Raji (cell line): ENCODE measurements around the gene FGF14.

Experiments
- POLR2A ChIP-seq: IDR thresholded peaks from 2 replicates; pipeline ENCODE4 v1.6.1; 2011; ENCODE audit warnings: low read depth, low read length, control low read depth; ENCODE audit not compliant: insufficient read depth

The FGF14 gene

GRCh38 chr13:102220681-102221228 lies 181.1 kb downstream of the FGF14 start:
- TF ChIP-seq POLR2A: no peak

DNA sequence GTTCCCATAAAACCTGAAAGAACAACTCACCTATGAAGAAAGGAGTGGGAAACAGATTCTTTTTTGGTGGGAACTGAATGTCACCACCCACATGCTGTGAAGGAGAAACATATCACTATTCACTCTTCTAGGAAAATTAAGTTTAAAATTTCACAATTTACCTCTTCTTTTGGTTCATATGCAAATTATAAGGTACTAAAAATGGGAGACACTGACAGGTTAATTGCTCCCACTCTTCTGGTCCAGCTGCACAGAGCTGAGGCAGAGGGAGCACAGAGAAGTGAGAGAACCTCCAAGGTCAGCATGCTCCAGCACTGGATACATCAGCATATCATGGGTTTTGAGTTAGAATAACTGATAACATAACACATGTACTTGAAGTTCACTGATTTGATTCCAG lies 186.9 kb downstream of the FGF14 start:
- no peak for TF ChIP-seq POLR2A

DNA sequence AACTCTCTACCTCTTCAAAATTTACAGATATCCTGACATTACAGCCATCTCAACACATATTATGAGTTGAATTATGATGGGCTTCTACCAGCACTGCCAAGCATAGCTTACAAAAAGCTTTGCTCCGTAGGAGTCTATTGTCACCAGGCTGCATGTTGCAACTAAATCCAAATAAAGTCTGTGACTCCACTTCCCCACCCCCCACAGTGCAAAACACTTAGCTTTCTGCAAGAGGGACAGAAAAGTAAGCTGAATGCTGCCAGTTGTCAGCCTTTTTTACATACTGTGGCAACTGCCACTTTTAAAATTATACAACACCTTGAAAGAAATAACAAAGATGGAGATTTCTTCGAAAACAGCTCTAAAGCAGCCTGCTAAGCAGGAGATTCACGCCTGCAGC lies 189.1 kb downstream of the FGF14 start:
- no peak for TF ChIP-seq POLR2A

DNA sequence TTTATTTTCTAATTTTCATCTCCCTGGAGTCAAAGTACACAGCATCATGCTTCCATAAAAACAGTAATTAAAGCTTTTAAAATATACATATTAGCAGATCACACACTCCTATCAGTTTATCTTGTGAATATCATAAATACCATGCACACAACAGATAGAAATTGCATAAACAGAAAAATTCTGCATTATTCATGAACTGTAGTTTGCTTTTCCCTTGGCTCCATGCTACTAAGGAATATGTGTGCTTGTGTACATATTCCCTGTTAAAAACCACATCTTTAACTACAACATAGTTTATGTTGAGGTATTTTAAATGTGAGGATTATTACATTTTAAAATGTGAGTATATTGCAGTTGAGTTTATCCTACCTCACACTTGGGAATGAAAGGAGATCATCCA lies 193.5 kb downstream of the FGF14 start:
- no peak for TF ChIP-seq POLR2A

DNA sequence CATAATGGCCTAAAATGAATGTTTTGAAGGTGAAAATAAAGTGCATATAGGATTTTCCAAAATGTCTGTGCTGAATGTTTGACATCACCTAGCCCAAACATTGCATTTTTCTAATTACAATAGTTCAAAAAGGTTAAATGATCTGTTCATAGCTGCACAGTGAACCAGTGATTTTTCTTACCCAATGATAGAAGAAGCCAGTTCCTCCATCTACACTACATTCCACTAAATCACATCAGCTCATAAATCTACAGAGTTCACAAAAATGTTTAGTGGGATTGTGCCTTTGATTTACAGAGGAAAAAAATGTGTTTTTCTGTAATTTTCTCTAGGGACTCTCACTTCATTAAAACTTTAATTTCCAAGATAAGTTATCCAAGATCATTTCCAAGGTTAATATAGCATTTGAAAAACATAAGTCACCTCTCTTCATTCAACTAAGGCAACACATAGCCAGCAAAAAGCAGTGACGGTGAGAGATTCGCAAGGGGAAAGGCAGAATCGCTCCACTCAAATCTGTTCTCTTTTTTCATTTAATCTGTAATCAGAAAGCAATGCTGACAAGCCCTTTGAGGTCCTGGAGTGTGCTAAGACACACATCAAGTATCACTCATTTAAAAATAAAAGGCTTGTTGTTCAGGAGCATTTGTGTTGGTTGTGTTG lies 194.0 kb downstream of the FGF14 start:
- TF ChIP-seq POLR2A: no peak

GRCh38 chr13:102203718-102204117 lies 198.1 kb downstream of the FGF14 start:
- TF ChIP-seq POLR2A: no peak

DNA sequence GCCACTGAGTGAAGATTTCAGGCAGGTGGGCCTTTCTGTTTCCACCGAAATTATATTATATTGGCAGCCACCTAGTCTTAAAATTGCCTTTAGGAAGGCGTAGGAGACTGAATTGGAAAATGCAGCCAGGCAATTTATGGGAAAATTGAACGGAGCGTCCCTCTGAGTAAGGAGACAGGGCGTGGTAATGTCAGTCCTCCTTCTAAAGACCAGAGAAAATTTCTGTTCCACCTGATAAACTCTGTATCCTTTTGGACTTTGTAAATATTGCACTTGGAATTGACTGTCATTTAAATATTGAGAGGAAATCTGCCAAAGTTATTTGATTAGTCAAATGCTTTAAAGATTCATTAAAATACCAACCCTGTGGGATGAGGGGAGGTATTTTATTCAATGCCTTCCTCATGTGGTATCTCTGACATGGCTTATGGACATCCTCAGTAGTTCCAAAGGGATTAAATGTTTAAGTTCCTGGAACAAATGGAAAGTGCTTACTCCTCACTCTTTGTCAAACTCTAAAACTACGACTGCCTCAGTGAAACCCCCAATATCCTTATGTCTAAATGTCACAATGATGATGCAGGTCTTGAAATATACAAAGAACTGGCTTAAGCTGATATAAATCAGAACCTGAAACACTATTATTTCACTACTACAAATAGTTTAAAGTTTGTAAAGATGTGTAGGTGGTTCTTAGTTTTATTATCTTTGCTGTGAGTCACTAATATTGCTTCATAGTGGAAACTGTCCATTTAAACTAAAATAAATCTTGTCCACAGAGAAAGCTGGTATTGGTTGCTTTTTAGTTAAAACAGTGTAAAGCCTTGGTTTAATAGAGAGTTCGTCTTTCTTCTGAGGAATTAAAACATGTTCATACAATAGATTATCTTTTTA lies 203.2 kb downstream of the FGF14 start:
- no peak for TF ChIP-seq POLR2A

- TF ChIP-seq POLR2A: no peak
Measured at GRCh38 chr13:102197193-102197592, 204.7 kb downstream of the FGF14 start.

GRCh38 chr13:102195566-102196462 lies 206.0 kb downstream of the FGF14 start:
- no peak for TF ChIP-seq POLR2A

DNA sequence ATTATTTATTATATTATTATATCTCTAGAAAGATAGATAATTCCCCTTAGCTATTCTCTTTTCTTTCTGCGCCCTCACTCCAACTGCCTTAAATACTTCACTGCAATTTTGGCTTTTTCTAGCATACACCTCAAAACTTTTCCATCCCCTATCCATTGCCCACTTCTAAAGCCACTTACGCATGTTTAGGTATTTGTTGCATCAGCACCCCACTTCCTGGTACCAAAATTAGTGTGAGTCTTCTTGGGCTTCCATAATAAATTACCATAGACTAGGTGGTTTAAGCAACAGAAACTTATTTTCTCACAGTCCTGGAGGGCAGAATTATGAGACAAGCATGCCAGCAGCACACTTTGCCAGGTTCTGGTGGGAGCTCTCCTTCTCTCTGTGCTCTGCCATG lies 209.0 kb downstream of the FGF14 start:
- no peak for TF ChIP-seq POLR2A

GRCh38 chr13:102191951-102192502 lies 209.8 kb downstream of the FGF14 start:
- TF ChIP-seq POLR2A: no peak

- no peak for TF ChIP-seq POLR2A
Measured at GRCh38 chr13:102190930-102191329, 210.9 kb downstream of the FGF14 start.

- TF ChIP-seq POLR2A: no peak
Measured at GRCh38 chr13:102187313-102187712, 214.5 kb downstream of the FGF14 start.

DNA sequence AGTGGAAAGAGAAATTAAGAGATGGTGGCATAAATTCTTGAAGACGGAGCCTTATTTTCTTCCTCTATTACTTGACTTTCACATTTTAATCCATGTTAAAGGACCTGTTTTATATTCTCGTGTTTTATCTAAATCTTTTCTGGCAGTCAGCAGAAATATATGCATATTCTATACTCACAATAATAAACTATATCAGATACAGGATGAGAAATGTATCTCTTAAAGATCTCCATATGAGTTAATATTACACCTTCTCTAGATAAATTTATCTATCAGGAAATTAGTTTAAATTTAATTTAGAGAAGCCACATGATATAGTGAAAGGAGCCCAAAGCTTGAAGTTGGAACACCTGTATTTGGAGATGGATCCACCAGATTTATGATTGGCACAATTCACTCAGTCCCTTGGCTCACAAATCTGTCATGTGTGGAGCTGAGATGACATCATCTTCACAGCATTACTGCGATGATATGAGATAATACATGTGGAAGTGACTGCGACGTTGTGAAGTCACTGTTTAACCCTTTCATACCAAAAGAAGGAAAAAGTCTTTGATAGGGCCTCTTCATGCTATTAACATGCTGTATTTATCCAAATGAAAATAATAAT lies 216.4 kb downstream of the FGF14 start:
- no peak for TF ChIP-seq POLR2A

DNA sequence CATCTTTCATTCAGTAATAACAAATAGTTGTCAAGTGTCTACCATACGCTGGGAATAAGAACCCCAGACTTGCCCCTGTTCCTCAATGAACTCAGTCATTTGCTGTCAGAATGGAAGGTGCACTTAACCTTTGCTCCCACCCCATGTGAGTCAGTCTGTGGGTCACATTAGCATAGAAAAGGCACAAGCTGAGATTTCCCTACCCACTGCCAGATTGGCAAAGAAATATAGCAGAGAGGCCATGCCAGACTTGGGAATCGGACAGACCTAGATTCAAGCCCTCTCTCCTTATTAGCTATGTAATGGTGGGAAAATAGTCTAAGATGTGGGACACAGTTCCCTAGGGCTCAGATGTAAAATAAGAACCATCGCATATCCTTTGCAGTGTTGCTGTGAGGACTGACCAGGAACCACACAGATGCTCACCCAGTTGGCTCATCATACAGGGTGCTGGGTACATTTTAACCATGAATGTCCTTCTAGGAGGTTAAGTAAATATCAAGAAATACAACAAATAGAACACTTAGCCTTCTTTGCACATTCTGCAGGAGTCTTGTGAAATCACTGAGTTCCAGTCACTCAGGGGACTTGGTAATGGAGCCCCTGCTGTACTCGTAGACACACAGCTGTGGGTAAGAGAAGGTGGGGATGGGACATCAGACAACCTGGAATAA lies 218.2 kb downstream of the FGF14 start:
- no peak for TF ChIP-seq POLR2A
